Fibroblast of pulmonary artery (primary cell): ENCODE results near the gene RNF207.

Experiments
- DNase-seq: peaks from one replicate; pipeline ENCODE4 v3.0.0-alpha.2; 2010; ENCODE audit warnings: low read depth
- H3K4me3 ChIP-seq: replicated peaks from 2 replicates; pipeline ENCODE4 v1.5.1; 2011; ENCODE audit warnings: low read depth, mild to moderate bottlenecking, control low read depth, low read length, moderate library complexity
- CTCF ChIP-seq: IDR thresholded peaks from 2 replicates; pipeline ENCODE4 v1.5.1; 2011; ENCODE audit warnings: mild to moderate bottlenecking, control low read depth, low read length, inconsistent platforms; ENCODE audit errors: missing control alignments

RNF207 gene

GRCh38 chr1:6241887-6242740, 36.2 kb downstream of the RNF207 start:
- no peak overlapping the region for H3K4me3 ChIP-seq
- TF ChIP-seq CTCF: no peak
- DNase-seq: no peak

GRCh38 chr1:6243053-6243834, 37.3 kb downstream of the RNF207 start:
- no peak for DNase-seq
- H3K4me3 ChIP-seq: no peak overlapping the region
- no peak for TF ChIP-seq CTCF

- no peak for TF ChIP-seq CTCF
- no peak for DNase-seq
- H3K4me3 ChIP-seq: no peak within 1 kb of the TSS
Observed at GRCh38 chr1:6243993-6244392, 38.1 kb downstream of the RNF207 start, which contains the start of gene HES3. HES3 (plus strand) TSS chr1:6244179; CDS start chr1:6244366, 187 bp downstream.

GRCh38 chr1:6244401-6245049, 38.6 kb downstream of the RNF207 start:
- DNase-seq: no peak
- TF ChIP-seq CTCF: no peak
- no peak overlapping the region for H3K4me3 ChIP-seq

GRCh38 chr1:6245086-6245868, 39.4 kb downstream of the RNF207 start:
- H3K4me3 ChIP-seq: no peak overlapping the region
- peak; percentile 59 for TF ChIP-seq CTCF
- DNase-seq: peak; percentile 81

- no peak for TF ChIP-seq CTCF
- DNase-seq: no peak
- H3K4me3 ChIP-seq: no peak overlapping the region
Observed at GRCh38 chr1:6245869-6246496, 40.1 kb downstream of the RNF207 start.
